ENCODE data around the gene PGPEP1. TPM values are rescaled to one million over a fixed set of nuclear protein-coding genes. Genes with fewer than 3 reads are reported as not detected.
"Not testable (repeated sequence)": the region's sequence is repeated elsewhere in the genome, so short reads cannot be mapped to it uniquely, and the experiment has no call there.

The PGPEP1 gene
- total RNA-seq, 4 donors from 2014 or later, result 23.5 to 44.0 (median 27.9) TPM

DNA sequence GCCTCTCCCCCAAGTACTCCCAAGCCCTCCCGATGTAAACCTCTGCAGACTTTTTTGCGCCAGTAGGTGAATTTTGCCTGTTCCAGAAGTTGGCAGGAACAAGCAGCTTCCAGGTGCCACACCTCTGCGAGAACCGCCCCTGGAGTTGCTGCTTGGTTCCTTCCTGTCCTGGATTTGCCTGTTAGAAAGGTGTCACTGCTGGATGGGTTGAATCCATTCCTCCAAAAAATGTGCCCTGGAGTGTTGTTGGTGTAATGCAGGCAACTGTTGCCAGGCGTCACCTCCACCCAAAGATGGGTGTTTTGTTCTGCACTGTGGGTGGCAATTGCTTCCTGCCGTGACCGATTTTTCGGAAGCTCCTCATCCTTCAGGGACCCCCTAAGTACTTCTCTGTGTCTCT, 5.7 kb downstream of the PGPEP1 start:
- Histone ChIP-seq H3K36me3 (no peaks in the 10 kb centered on the region), H3K27ac (no peak overlapping the region), H3K4me3 (replicated peaks in 1 of 3) (no peak overlapping the region), H3K4me1 (peaks cover 0 to 6% of the 10 kb centered on the region in 2 donors), H3K9me3 (no peaks in the 10 kb centered on the region), H3K27me3 (no peaks in the 10 kb centered on the region)
- DNase-seq, result no peak
- no peak for TF ChIP-seq POLR2A (IDR thresholded peaks at IDR 0.05)
- TF ChIP-seq, protein P1, sequence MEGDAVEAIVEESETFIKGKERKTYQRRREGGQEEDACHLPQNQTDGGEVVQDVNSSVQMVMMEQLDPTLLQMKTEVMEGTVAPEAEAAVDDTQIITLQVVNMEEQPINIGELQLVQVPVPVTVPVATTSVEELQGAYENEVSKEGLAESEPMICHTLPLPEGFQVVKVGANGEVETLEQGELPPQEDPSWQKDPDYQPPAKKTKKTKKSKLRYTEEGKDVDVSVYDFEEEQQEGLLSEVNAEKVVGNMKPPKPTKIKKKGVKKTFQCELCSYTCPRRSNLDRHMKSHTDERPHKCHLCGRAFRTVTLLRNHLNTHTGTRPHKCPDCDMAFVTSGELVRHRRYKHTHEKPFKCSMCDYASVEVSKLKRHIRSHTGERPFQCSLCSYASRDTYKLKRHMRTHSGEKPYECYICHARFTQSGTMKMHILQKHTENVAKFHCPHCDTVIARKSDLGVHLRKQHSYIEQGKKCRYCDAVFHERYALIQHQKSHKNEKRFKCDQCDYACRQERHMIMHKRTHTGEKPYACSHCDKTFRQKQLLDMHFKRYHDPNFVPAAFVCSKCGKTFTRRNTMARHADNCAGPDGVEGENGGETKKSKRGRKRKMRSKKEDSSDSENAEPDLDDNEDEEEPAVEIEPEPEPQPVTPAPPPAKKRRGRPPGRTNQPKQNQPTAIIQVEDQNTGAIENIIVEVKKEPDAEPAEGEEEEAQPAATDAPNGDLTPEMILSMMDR (IDR thresholded peaks at IDR 0.05), result no peak
- 80 to 85% methylated on average over 8 of the region's 8 CpGs for WGBS, 2 donors
- intact Hi-C loops (cut with DNase I), result no loop called here

DNA sequence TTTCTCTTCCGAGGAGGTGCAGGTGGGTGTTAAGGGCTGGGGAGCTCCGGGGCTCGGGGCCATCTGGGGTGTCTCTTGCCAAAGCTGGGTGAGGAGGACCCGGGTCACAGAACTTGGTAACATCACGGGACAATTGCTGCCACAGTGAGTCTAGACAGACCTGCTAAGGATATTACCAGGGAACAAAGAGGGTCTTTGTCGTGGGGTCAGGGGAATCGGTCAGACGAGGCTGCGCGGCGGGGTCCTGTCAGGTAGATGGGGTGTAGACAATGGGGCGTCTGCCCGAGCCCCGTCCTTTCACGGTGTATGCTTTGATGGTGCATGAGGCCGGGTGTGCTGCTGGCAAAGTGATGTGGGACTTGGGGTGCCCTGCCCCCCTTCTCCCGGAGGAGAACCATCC, 7.8 kb downstream of the PGPEP1 start:
- Histone ChIP-seq H3K4me3 (replicated peaks in 1 of 3) (no peak overlapping the region), H3K27me3 (no peaks in the 10 kb centered on the region), H3K27ac (no peak overlapping the region), H3K36me3 (no peaks in the 10 kb centered on the region), H3K4me1 (no peaks in the 10 kb centered on the region), H3K9me3 (no peaks in the 10 kb centered on the region)
- no peak for DNase-seq
- no peak for TF ChIP-seq POLR2A (IDR thresholded peaks at IDR 0.05)
- TF ChIP-seq, protein P1 (IDR thresholded peaks at IDR 0.05), result no peak
- 90 to 95% methylated on average over 17 of the region's 17 CpGs for WGBS, 2 donors
- intact Hi-C loops (cut with DNase I), result no loop called here

DNA sequence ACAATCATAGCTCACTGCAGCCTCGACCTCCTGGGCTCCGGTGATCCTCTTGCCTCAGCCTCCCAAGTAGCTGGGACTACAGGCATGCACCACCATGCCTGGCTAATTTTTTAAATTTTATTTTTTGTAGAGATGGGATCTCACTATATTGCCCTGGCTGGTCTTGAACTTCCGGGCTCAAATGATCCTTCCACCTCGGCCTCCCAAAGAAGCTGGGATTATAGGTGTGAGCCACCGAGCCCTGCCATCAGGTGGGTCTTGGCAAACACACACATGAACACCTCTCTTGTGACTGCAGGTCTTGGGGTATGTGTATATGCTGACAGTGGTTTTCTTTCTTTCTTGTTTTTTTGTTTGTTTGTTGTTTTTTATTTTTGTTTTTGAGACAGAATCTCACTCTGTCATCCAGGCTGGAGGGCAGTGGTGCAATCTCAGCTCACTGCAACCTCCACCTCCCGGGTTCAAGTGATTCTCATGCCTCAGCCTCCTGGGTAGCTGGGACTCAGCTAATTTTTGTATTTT, 8.5 kb downstream of the PGPEP1 start:
- not testable (repeated sequence) for H3K36me3 ChIP-seq, H3K9me3 ChIP-seq

DNA sequence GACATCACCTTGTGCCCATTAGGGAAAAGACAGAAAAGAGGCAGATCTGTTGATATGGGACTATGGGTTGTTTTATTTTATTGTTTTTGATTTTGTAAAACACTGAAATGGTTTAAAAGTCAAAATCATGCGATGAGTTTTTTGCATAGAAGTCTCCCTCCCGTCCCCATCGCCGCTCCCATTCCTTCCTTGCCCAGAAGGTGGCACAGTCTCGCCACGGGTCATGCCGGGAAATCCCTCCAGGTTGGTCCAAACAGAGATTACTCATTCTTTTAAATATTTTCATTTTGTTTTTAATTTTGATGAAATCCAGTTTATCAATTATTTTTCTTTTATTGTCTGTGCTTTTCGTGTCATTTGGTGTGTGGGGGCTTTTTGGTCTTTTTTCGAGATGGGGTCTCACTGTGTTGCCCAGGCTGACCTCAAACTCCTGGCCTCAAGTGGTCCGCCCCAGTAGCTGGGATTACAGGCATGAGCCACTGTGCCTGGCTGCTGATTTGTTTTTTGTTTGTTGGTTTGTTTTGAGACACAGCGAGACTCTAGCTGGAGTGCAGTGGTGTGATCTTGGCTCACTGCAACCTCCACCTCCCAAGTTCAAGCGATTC, 9.2 kb downstream of the PGPEP1 start:
- 56 to 62% methylated on average over 12 of the region's 12 CpGs for WGBS, 2 donors

More for the DNA sequence above, 8.5 kb downstream of the PGPEP1 start:
- WGBS, 2 donors, result 93 to 97% methylated on average over 6 of the region's 6 CpGs
- DNase-seq; H3K27me3 ChIP-seq; intact Hi-C loops (cut with DNase I); H3K4me1 ChIP-seq; H3K4me3 ChIP-seq (replicated peaks in 1 of 3); H3K27ac ChIP-seq: not testable (repeated sequence)

DNA sequence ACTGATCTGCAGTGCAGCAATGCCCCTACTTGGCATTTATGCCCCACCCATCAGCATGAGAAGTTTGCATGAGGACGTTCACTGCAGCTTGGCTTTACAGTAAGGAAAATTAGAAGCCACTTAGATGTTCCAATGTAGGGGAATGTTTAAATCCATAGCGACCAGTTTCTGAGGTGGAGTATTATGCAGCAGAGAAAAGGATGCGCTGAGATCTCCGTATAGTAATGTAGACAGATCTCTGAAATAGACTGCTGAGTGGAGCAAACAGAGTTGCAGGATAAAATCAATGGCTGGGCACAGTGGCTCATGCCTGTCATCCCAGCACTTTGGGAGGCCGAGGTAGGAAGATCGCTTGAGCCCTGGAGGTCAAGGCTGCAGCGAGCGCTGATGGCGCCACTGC, 10.1 kb downstream of the PGPEP1 start:
- H3K27ac ChIP-seq, result no peak overlapping the region
- intact Hi-C loops (cut with DNase I), result loop anchor here (5.0 kb wide), 1 partner anchor 62 kb away; no protein-coding TSS in a partner anchor
- H3K4me3 ChIP-seq (replicated peaks in 1 of 3), result no peak overlapping the region
- H3K27me3 ChIP-seq, result no peaks in the 10 kb centered on the region
- no peaks in the 10 kb centered on the region for H3K9me3 ChIP-seq
- no peak for DNase-seq
- TF ChIP-seq, protein P1 (IDR thresholded peaks at IDR 0.05), result no peak
- TF ChIP-seq POLR2A (IDR thresholded peaks at IDR 0.05), result no peak
- H3K36me3 ChIP-seq, result peaks cover 0 to 2% of the 10 kb centered on the region in 2 donors
- WGBS, 2 donors, result 87 to 92% methylated on average over 9 of the region's 9 CpGs
- no peaks in the 10 kb centered on the region for H3K4me1 ChIP-seq

More for the DNA sequence above, 9.2 kb downstream of the PGPEP1 start:
- Histone ChIP-seq H3K27me3 (no peaks in the 10 kb centered on the region), H3K4me1 (no peaks in the 10 kb centered on the region), H3K4me3 (replicated peaks in 1 of 3) (no peak overlapping the region), H3K36me3 (no peaks in the 10 kb centered on the region), H3K9me3 (no peaks in the 10 kb centered on the region), H3K27ac (no peak overlapping the region)
- intact Hi-C loops (cut with DNase I), result loop anchor here (5.0 kb wide), 1 partner anchor 63 kb away; no protein-coding TSS in a partner anchor
- DNase-seq, result peak; percentile 49 to 69
- TF ChIP-seq POLR2A (IDR thresholded peaks at IDR 0.05), result no peak
- TF ChIP-seq, protein P1 (IDR thresholded peaks at IDR 0.05), result peak in 5 of 6 experiments; percentile 64 to 77 (median 75)
